Germinal center (tissue), 1 donor: ENCODE data around the gene FSCN2.

Experiments used
- DNase-seq: peaks from one replicate; pipeline ENCODE4 v3.0.0; 2012; ENCODE audit warnings: mixed read lengths, low spot score

FSCN2 gene

DNA sequence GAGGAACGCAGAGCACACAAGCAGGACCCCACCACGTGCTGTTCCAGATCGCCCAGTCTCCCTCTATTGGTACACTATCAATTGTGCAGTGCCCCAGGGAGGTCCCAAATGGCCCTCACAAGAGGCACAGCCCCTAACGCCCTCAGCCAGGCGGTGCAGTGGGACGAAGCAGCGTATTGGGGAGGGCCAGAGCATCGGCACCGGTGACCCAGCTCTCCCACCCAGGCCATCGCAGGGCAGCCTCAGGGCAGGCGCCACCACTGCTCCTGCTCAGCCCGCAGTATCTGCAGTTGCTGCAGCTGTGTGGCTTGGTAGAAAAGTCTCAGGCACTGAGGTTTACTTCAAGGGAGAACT lies 29.9 kb downstream of the FSCN2 start:
- DNase-seq, result no peak

DNA sequence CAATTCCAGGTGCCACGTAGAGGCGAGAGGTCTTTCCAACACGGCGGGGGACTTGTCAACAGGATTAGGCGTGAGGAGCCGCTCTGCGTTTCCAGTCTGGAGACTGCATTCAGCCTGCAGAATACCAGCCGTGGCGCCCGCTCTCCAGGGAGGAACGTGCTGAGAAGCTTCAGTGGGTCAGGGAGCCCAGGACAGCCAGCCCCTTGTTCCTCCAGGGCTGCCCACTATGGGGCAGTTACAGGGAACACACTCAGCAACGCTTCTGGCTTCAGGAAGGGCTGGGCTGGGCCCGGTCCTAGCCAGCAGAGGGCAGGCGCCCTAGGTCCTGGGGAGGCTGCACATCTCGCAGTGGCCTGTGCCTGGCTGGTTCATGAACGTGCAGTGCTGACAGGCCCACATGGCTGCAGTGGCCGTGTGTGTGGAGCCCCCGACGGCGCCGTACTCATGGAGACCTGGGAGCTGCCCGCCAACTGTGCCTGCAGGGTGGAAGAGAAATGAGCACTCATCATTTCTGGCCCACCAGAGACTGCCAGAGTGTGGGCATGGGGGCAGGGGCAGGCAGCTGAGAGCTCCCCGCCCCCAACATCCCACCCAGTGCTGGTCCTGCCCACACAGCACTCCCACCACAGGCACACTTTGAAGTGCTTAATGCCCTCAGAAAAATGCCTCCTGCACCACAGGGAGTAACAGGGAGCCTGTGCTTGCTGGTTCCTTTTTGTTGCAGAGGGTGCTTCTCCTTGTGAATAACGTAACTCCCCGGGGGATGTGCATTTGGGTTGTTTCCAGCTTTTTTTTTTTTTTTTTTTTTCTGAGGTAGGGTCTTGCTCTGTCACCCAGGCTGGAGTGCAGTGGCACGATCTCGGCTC lies 31.0 kb downstream of the FSCN2 start:
- DNase-seq, result no peak

DNA sequence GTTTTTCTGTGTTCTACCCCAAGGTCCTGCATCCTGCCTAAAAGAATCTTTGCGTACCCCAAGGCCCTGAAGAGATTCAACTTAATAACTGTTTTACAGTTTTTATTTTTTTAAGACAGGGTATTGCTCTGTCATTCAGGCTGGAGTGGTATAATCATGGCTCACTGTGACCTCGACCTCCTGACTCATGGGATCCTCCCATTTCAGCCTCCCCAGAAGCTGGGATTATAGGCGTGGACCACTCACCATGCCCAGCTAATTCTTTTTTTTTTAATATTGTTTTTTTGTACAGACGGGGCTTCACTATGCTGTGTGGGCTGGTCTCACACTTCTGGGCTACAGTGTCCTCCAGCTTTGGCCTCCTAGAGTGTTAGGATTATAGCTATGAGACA lies 33.3 kb downstream of the FSCN2 start:
- DNase-seq, result no peak

DNA sequence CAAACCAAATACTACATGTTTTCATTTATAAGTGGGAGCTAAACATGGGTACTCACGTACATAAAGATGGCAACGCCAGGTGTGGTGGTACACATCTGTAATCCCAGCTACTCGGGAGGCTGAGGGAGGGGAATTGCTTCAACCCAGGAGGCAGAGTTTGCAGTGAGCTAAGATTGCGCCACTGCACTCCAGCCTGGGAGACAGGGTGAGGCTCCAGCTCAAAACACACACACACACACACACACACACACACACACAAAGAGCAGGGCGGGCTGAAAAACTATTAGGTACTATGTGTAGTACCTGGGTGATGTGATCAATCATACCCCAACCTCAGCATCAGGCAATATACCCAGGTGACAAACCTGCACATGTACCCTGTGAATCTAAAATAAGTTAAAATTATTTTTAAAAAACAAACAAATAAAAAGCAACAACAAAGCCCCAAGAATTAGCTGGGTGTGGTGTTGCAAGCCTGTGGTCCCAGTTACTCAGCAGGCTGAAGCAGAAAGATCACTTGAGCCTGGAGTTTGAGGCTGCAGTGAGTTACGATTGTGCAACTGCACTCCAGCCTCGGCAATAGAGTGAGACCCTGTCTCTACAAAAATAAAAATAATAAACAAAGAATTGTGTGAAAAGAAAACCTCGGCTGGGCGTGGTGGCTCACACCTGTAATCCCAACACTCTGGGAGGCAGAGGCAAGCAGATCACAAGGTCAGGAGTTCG lies 35.8 kb downstream of the FSCN2 start:
- no peak for DNase-seq

DNA sequence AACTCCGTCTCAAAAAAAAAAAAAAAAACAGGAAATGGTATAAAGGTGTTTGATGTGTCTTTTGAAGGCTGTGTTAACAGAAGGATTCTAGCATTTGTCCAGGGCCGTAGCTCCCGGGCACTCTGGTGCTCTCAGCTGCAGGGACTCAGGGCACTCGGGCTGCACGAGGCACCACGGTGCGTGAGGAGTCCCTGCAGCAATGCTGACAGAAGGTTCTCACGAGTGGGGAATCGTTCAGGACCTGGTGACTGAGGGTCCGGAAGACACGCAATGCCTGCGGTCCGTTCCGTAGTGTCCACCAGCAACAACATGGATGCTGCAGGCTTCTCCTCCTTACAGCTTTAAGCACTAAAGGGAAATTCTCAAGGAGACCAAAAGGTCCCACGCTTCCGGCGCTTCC lies 36.6 kb downstream of the FSCN2 start:
- no peak for DNase-seq

DNA sequence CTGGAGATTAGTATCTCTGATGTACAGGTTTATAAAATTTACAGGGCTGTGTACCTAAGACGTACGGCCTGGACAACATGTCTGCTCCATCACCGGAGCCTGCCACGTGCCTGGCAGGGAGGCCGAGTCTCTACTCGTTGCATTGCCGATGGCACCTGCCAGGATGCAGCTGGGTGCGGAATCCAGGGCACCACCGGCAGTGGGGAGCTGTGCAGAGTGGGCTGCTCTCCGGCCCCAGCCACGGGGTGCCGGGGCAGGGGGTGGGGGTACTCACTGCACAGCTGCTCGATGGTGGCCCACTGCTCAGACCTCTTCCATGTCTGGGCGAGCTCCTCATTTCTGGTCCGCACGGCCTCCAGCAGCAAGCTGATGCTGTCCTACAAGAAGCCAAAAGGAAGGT lies 37.1 kb downstream of the FSCN2 start:
- no peak for DNase-seq

DNA sequence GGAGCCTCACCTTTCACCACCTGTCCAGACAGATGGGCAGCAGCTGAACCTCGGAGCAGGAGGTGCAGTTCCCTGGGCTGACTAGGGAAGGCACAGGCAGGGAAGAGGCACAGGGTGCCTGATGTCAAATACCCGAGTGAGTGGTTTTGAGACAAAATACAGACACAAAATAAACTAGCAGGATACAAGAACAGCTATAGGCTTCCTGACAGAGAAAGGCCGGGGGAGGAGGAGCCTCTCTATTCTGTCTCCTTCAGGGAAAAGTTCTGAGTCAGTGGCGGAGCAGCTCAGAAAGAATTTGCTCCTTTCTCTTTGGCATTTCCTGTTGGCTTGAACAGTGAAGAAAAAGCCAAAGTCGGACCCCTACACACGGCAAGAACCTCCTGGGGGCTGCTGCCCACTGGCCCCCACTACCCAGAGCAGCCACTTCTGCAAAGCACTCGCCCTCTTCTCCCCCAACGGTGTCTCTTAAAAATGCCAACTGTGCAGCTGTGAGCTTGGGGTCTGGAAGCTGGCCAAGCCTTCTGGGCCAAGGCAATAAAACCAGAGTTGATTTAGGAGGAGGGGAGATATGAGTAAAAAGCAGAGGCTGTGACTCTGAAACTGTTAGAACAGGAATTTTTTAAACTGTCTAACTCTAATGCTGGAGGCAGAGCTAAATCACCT lies 38.4 kb downstream of the FSCN2 start:
- DNase-seq, result no peak

DNA sequence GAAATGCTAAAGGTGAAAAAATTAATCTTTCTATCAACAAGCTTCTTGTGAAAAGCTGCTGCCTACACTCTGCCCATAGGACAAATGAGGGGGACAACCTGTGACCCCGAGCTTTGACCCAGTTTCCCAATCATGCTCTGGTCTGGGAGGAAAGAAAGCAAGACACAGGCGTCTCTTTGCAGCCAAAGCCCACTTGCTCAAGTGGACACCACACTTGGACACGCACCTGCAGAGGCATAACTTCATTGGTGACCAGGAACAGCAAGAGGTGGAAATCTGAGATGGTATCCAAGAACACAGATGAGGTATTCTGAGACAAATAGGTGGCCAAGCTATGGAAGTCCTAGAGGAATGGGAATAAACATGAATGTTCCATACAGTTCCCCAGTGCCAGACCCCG lies 39.0 kb downstream of the FSCN2 start:
- DNase-seq, result no peak

DNA sequence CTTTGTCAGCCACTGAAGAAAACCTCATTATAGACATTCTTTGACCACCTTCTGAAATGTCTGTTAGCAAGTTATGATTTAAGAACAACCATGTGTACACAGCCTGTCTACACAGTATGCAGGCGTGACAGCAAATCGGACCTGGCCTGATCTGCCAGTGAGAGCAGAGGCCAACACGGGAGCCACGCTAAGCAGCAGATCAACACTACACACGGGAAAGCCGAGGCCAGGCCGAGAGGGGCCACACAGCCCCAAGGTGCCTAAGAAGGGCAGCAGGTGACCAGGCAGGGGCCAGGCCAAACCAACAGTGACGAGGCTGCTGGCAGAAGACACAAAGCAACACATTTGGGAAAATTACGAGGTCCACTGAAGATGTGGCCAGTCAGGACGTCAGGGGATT lies 40.2 kb downstream of the FSCN2 start:
- no peak for DNase-seq

DNA sequence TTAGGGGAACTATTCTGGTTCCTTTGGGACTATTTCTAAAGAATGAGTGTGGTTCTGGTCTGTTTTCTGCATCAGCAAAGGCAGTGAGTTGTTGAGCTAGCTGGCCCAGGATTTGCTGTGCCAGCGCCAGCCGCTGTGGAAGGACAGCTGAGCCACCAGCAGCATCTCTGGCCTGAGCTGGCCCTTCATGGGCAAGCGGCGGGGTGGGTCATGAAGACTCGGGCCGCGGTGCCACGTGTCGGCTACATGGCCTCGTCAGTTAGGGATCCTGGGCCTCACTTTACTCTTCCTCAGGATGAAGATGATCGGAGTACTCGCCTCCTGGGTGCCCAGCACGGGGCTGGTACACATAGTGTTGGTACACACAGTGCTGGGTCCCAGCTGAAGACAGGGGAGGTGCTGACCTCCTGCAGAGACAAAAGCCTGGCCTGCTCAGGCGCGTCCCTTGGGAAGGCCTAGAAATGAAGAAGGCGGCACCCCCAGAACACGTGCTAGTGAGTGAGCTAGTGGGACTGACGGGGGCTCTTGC lies 41.9 kb downstream of the FSCN2 start:
- DNase-seq, result no peak

DNA sequence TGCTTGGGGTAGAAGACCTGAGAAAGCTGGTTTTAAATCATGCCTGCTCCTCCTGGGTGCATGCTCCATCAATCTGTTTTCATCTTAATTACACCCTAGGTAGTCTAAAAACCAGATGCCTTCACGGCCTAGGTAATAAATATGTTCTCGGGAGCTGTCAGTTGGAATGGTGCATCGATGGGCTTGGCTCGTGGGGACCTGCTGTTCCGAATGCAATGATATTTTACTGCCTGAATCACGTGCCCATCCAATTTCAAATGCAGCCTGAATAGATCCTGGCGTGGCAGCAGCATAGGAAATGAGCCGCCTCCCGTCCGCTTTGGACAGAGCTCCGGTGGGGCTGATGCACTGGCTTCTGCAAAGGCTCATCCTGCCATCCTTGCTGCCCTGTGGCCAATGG lies 42.8 kb downstream of the FSCN2 start:
- DNase-seq, result no peak

DNA sequence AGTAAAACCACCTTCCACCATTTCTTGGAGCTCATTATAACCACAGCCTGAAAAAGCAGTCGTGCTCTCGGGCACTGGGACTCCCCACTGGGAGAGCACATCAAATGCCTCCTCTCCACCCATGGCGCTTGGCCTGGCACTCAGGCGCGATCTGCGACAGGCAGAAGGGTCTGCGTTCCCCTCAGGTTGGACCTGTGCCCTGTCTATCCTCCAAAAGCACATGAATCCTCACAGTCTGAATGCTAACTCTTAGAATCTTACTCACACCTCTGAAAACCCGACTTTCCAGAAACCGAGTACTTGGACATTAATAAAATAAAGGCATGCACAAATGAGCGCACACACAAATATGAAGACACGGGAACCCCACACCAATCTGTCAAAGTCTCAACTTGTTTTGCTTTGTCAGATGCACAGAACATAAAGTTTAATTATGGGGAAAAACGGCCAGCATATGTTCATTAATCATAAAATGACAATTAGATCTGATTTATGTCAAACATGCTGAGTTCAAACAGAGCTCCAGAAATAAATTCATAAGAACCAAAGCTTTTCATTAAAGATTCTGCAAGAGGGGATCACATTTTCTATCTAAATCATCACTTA lies 44.5 kb downstream of the FSCN2 start:
- no peak for DNase-seq

DNA sequence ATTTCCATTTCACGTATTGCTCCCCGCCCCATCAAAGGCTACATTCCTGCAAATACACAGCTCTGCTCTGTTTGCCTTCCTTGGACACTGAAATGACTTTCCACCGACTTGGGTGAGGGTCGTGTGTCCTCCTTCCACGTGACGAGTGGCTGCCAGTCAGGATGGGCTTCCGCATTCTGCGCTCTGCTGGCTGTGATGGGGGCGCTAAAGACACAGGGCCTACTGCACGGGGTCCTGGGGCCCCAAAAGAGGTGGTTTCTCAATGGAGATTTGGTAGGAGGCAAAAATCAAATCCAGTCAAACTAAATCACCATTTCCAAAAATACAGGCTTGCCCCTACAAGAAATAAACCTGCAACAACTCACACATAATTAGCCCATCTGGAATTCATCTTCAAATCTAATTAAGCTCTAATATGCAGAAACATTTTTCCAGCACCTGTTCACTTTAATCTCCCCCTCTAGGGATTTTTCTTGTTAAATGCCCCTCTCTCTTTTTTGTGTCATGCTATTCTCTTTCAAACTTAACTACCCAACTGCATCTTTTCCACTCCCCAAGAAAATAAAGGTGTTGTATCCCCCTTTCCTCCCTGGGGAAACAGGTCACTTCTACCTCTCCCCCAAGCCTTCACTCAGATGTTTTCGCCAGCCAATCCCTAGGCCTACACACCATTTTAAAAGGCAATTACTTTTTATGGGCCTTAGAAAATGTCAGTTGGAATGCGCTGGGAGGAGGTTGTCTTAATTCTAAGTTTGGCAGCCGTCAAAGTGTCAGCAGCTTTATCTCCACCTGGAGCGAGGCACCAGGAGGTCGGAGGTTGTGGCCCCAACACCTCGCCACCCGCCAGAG lies 45.8 kb downstream of the FSCN2 start:
- no peak for DNase-seq

DNA sequence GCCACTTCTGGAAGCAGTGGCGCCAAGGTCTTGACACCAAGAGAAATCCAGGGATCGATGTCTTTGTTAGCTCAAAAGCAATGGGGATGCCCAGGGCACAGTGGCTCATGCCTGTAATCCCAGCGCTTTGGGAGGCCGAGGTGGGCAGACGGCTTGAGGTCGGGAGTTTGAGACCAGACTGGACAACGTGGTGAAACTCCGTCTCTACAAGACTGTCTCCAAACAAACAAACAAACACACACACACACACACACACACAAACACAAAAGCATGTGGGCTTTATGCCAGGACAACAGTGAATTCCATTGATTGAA lies 46.4 kb downstream of the FSCN2 start:
- no peak for DNase-seq

DNA sequence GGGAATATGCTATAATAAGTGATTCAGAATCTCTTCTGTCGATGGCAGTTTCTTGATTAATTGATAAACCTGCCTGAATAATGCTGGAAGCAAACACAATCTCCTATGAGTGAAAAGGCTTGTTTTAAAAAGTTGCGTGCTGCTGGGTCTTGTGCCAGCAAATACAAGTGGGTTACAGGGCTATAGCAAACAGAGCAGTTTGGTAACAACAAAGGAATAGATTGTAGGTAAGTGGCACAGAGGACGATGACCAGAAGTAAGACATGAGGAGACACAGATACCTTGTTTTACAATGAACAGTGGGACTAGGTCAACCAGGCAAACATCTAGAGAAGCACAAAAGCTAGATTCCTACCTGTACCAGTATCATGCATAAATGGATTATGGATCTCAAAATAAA lies 47.7 kb downstream of the FSCN2 start:
- DNase-seq, result no peak

DNA sequence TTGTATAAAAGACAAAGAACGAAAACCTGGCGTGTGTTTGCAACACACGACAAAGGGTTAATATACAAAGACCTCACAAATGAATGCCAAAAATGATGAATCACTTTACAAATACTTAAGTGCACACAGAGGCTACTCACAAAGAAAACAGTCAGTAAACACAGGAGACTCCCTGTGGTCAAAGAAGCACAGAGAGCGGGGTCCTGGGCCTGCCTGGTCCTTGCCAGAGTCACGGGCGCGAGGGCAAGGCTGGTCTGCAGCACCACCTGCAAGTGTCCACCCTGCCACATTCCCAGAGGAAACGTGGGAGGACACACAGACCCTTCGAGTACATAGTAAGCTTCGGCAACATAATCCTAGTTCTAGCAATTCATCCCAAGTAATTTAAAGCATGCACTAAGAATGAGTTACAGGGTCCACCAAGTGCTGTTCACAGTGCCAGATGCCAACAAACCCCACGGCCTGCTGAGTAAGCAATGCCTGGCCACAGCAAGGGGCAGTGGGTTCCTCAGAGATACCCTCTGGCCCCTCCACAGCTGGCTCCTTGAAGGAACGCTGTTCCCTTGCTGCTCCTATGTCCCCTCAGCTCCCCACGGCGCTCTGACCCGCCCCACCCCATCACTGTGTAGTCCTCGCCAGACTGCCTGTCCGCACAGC lies 48.6 kb downstream of the FSCN2 start:
- no peak for DNase-seq

DNA sequence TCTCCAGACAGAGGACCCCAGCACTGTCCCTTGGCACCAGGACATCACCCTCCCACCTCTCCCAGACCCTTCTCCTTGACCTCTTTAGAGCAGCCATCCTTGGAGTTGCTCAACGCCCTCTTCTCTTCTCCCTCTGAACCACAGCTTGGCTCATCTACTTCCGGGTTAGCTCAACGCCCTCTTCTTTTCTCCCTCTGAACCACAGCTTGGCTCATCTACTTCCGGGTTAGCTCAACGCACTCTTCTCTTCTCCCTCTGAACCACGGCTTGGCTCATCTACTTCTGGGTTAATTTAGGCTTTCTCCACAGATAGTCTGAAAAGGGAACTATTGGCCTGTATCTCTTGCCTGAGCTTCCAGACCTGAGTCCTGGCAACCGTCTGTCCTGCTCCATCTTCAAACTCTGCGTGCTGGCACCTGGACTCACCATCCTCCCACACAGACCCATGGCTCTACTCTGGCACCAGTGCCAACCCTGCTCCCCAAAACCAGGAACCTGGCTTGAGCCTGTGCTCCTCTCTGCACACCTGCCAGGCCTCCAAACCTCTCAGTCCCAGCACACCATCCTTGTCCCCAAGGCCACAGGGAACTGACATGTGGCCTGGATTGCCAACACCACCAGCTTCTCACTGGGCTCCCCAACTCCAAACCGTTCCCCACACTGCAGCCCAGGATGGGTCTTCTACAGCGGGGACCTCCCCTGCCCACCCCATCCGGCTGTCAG lies 49.3 kb downstream of the FSCN2 start:
- DNase-seq, result no peak

DNA sequence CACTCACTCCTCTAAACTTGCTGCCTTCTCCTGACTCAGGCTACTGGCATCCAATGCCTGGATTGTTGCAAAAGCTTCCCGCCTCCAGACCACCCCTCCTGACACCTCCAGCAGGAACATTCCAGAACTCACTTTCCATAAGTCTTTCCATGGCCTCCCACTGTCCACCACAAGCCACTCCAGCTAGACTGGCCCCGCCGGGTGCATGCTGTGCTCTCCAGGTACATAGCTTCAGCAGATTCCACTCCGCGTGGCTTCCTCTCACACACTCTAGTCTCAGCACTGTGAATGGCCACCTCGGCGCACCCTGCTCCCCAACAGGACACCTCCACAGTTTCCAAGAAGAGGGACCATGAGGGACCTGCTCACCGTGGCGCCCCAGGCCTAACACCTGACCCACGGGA lies 49.9 kb downstream of the FSCN2 start:
- DNase-seq, result no peak

DNA sequence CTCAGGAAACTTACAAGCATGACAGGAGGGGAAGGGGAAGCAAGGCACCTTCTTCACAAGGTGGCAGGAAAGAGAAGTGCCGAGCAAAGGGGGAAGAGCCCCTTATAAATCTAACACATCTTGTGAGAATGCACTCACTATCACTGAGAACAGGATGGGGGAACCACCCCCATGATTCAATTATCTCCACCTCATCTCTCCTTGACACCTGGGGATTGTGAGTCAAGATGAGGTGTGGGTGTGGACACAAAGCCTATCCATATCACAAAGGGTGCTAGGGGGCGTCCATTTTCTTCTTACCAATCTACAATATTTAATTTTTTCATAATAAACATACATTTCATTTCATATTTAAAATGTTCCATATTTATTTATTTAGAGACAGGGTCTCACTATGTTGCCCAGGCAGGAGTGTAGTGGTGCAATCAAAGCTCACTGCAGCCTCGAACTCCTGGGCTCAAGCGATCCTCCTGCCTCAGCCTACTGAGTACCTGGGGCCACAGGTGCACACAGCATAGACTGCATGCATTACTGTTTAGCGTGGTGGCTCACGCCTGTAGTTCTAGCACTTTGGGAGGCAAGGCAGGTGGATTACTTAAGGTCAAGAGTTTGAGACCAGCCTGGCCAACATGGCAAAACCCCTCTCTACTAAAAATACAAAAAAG lies 50.5 kb downstream of the FSCN2 start:
- DNase-seq, result no peak

DNA sequence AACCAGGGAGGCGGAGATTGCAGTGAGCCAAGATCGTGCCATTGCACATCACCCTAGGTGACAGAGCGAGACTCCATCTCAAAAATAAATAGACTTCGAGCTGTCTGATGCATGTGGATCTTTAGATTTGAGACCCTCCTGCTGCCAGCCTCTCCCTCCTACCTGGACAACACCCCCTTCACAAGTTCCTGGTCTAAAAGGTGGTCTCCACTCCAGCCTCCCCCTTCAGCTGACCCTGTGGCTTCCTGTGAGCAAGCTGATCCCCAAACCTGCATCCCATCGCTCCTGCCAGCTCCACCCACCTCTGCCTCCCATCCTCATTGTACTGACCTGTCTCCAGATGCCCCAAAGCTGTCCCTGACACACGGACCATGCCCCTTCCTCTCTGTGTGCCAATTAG lies 51.1 kb downstream of the FSCN2 start:
- no peak for DNase-seq
